HG02642 (cell line): ENCODE measurements around the gene SLC38A1.
"Not testable (repeated sequence)": the region's sequence is repeated elsewhere in the genome, so short reads cannot be mapped to it uniquely, and the experiment has no call there.

Experiments used
- ATAC-seq: cut with Tn5 transposase; IDR thresholded peaks from one replicate; pipeline ENCODE4 v1.9.1; 2021; ENCODE audit warnings: mild to moderate bottlenecking; ENCODE audit not compliant: unreplicated experiment, poor library complexity

The SLC38A1 gene

GRCh38 chr12:46268583-46269428 is at the start of gene SLC38A1:
Gene SLC38A1, minus strand, starts transcription at chr12:46269043. Its CDS starts 29,243 bp downstream, at chr12:46239800.
- peak; percentile 73 for ATAC-seq

GRCh38 chr12:46318037-46318436 is 49.2 kb upstream of the SLC38A1 start:
- ATAC-seq: no peak

DNA sequence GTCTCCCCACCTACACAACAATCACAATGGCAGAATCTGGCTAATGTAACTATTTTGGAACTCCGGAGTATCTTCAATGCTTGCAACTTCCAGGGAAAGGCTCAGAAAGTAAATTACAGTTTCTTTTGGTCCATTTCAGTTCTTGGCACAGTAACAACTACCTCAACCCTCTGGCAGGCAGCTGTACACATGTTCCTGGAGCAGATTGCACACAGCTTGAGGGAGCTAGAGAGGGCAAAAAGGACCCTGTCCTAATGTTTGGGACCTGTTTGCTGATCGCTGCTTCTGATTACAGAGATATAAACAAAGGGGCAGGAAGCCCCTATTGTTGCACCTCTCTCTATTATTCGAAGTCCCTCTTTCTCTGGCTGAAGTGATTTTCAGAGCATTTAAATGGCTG is 35.2 kb upstream of the SLC38A1 start:
- no peak for ATAC-seq

GRCh38 chr12:46303039-46303666 is 34.3 kb upstream of the SLC38A1 start:
- peak; percentile 75 for ATAC-seq

- ATAC-seq: no peak
Measured at GRCh38 chr12:46300910-46301309, 32.1 kb upstream of the SLC38A1 start.

DNA sequence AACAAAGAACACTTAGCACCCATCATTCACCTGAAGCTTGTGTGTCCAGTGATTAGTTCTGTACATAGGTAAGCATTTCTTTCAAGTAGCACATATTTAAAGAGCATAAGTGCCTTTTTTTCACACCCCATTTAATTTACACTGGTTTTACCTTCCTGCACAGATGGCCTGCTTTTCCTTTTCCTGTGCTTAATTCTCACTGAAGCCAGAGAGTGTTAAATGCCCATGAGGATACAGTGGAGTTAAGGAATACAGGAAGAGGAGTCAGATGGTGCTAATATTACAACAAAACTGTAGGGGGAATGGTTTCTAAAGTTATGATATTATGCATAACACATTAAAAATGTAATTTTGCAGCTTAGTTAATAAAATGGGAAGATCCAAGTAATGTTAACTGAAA is 31.0 kb upstream of the SLC38A1 start:
- ATAC-seq: no peak

GRCh38 chr12:46298261-46298660 is 29.4 kb upstream of the SLC38A1 start:
- no peak for ATAC-seq

GRCh38 chr12:46296822-46297221 is 28.0 kb upstream of the SLC38A1 start:
- ATAC-seq: no peak

GRCh38 chr12:46292754-46293402 is 24.0 kb upstream of the SLC38A1 start:
- ATAC-seq: no peak

DNA sequence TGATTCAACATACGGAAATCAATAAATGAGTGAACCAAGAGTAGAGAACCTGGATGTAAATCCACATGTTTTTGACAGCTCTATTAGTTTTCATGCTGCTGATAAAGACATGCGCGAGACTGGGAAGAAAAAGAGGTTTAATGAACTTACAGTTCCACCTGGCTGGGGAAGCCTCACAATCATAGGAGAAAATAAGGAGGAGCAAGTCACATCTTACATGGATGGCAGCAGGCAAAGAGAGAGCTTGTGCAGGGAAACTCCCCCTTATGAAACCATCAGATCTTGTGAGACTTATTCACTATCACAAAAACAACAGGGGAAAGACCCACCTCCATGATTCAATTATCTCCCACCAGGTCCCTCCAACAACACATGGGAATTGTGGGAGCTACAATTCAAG is 23.1 kb upstream of the SLC38A1 start:
- not testable (repeated sequence) for ATAC-seq

- ATAC-seq: not testable (repeated sequence)
Measured at GRCh38 chr12:46285177-46285576, 16.3 kb upstream of the SLC38A1 start.

GRCh38 chr12:46282829-46283228 is 14.0 kb upstream of the SLC38A1 start:
- no peak for ATAC-seq

DNA sequence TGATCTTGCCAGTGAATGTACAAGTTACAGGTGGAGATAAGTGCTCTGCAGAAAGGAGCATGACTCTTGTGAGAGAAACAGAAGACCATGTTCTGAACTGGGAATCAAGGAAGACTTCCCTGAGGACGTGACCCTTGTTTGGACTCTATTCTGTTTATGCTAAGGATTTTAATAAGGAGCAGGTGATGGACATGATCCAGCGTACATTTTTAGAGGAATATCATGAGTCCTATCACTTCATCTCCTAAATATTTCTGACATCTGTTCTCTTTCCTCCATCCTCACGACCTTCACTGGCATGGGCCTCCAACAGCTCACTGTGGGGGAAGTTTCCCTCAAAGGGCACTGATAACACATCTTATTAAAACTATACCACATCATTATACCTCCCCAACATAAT is 7.9 kb upstream of the SLC38A1 start:
- ATAC-seq: no peak

DNA sequence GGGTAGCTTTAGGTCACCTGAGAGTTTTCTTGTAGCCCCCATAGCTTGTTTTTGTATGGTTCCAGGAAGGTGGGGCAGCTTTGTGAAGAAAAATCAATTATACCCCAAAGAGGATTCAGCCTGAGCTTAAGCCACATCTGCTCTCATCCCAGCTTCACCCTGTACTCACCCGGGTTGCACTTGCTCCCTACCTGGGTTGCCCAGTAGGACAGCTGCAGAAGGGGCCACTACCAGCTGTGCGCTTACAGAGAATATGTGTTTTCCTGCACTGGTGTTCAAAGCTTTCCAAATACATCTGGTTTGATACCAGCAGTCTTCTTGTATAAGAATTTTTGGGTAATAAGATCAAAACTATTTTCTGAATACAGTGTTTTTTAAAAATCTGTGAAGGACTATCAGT is 3.0 kb upstream of the SLC38A1 start:
- ATAC-seq: no peak

DNA sequence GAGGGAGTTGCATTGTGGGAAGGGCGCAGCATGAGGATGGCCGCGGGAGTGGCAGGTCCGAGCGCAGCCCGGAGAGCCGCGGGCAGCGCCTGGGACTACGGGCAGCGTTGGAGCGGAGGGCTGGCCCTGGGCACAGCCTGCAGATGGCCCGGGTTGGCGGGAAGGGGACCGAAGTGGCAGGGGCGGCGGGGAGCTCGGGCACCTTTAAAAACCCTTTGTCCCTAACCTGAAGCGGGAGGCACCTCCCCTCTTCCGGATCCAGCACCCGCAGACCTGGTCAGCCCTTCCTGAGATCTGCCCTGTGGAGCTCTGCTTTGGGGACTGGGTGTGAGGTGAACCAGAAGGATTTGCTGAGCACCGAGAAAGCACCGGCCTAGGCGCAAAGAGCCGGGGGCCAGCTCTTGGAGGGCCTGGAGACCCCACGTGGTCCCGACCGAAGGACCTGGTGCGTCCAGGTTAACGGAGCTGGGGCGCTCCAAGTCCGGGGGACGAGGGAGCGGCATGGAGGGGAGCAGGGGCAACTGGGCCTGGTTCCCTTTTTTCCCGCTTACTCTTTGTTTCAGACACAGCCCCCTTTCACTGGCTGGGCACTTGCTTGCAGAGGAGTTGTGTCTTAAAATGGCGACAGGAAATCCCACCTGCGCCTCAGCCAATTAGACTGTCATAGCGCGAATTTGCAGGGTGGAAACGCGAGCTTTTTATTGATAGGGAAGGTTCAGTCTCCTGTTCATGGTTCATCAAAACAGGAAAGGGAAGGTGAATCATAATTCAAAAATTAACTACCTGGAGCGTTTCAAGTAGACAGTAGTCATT is 792 bp upstream of the SLC38A1 start:
- peak; percentile 46 for ATAC-seq

- no peak for ATAC-seq
Measured at GRCh38 chr12:46267825-46268582, 839 bp downstream of the SLC38A1 start.

- ATAC-seq: no peak
Measured at GRCh38 chr12:46267575-46267824, 1.3 kb downstream of the SLC38A1 start.

- no peak for ATAC-seq
Measured at GRCh38 chr12:46266869-46267574, 1.8 kb downstream of the SLC38A1 start.

DNA sequence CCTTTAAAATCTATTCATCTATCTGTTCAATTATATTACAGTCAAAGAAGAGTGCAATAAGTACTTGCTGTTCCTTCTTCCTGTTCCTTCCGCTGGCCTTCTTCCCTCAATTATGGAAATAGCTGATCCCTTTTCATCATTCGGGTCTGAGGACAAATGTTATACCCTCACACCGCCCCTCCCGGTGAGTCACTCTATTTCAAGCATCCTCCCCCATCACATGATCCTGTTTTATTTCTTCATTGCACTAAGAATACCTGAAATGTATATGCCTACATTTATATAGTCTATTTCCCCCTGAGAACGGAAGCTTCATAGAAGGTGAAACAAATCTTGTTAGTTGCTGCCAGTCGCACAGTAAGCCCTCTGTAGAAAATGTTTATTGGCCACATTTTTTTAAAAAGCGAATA is 2.5 kb downstream of the SLC38A1 start:
- no peak for ATAC-seq
